Vagina (tissue), 2 donors: ENCODE data around the gene DBP. TPM values are rescaled to one million over a fixed set of nuclear protein-coding genes. Genes with fewer than 3 reads are reported as not detected.

ENCODE experiments used
- DNase-seq, 2 donors: peaks; one replicate each; pipeline ENCODE4 v3.0.0-alpha.2; 2017; ENCODE audit errors: extremely low spot score in 2 of 2
- H3K27ac ChIP-seq: fragments of 200-600 bp; sonication (generic); one replicate; pipeline ENCODE4 v1.5.1; 2019
- H3K27me3 ChIP-seq: fragments of 200-600 bp; sonication (generic); one replicate; pipeline ENCODE4 v1.5.1; 2019
- H3K36me3 ChIP-seq, 2 donors: fragments of 200-600 bp; sonication (generic); one replicate each; pipeline ENCODE4 v1.5.1; 2017 to 2019
- H3K4me1 ChIP-seq: fragments of 200-600 bp; sonication (generic); one replicate; pipeline ENCODE4 v1.5.1; 2019
- H3K4me3 ChIP-seq, 2 donors: fragments of 200-600 bp; sonication (generic); 1 replicate in 1 of 2; 2 replicates in 1 of 2; pipeline ENCODE4 v1.5.1; 2016 to 2019
- H3K9me3 ChIP-seq: fragments of 200-600 bp; sonication (generic); one replicate; pipeline ENCODE4 v1.5.1; 2019
- CTCF ChIP-seq, 3 experiments: fragments of 450-650 bp in 2 of 3; fragments of 200-600 bp in 1 of 3; sonication (generic) in 1 of 3; IDR thresholded peaks; one replicate each; pipeline ENCODE4 v1.5.1; 2017 to 2019; ENCODE audit warnings: antibody characterized with exemption in 3 of 3, mild to moderate bottlenecking in 2 of 3, moderate library complexity in 2 of 3
- POLR2A ChIP-seq, 2 donors: fragments of 450-650 bp; IDR thresholded peaks; one replicate each; pipeline ENCODE4 v1.6.1; 2017; ENCODE audit warnings: antibody characterized with exemption in 2 of 2, mild to moderate bottlenecking in 2 of 2, moderate library complexity in 2 of 2
- POLR2AphosphoS5 ChIP-seq, 2 donors: sonication (generic); formaldehyde crosslinking; IDR thresholded peaks; one replicate each; pipeline ENCODE4 v1.9.0; 2017; ENCODE audit warnings: antibody characterized with exemption in 2 of 2, mild to moderate bottlenecking in 2 of 2, low read depth in 1 of 2; ENCODE audit not compliant: insufficient read depth in 1 of 2
- intact Hi-C: fragments of 100-400 bp; cut with DNase I; formaldehyde crosslinking; loops from one replicate; pipeline ENCODE4 v1.15.1; 2023
- total RNA-seq: library from RNA; depleted of rRNA; stranded (reverse); fragments of >200 nt; gene quantifications from one replicate; pipeline ENCODE4 v1.2.3, GENCODE V29; 2016

The DBP gene
- total RNA-seq, 1 donor from 2014 or later, result 4.9 TPM

- H3K4me1 ChIP-seq, result peaks cover 37% of the 10 kb centered on the region
- no peak for DNase-seq
- no peak within 1 kb of the TSS for H3K4me3 ChIP-seq
- no peaks in the 10 kb centered on the region for H3K27me3 ChIP-seq
- TF ChIP-seq CTCF (IDR thresholded peaks at IDR 0.05), result no peak
- TF ChIP-seq POLR2AphosphoS5 (IDR thresholded peaks at IDR 0.05; ENCODE audit: insufficient read depth in 1 of 2, low read depth in 1 of 2), result peak; percentile 25 to 52
- H3K27ac ChIP-seq, result peak within 1 kb of the TSS; percentile 62
- no peaks in the 10 kb centered on the region for H3K9me3 ChIP-seq
- peaks cover 0 to 31% of the 10 kb centered on the region in 2 donors for H3K36me3 ChIP-seq
- intact Hi-C loops, result no loop called here
Measured at GRCh38 chr19:48614436-48615230, 22.5 kb downstream of the DBP start, which contains the start of gene FAM83E. Gene FAM83E (minus strand): TSS chr19:48615076. CDS start chr19:48613372, 1,704 bp downstream.

GRCh38 chr19:48613852-48614435 lies 23.2 kb downstream of the DBP start:
- peak overlapping the region; percentile 44 for H3K27ac ChIP-seq
- peaks cover 36% of the 10 kb centered on the region for H3K4me1 ChIP-seq
- peaks cover 0 to 31% of the 10 kb centered on the region in 2 donors for H3K36me3 ChIP-seq
- intact Hi-C loops, result no loop called here
- H3K9me3 ChIP-seq, result no peaks in the 10 kb centered on the region
- no peak for DNase-seq
- no peak overlapping the region for H3K4me3 ChIP-seq
- TF ChIP-seq CTCF (IDR thresholded peaks at IDR 0.05) (no peak), POLR2AphosphoS5 (IDR thresholded peaks at IDR 0.05; ENCODE audit: insufficient read depth in 1 of 2, low read depth in 1 of 2) (no peak), POLR2A (IDR thresholded peaks at IDR 0.05) (no peak)
- H3K27me3 ChIP-seq, result no peaks in the 10 kb centered on the region

- Histone ChIP-seq H3K4me3 (no peak overlapping the region), H3K27me3 (no peaks in the 10 kb centered on the region), H3K9me3 (no peaks in the 10 kb centered on the region), H3K27ac (no peak overlapping the region), H3K4me1 (peaks cover 32% of the 10 kb centered on the region), H3K36me3 (peaks cover 0 to 31% of the 10 kb centered on the region in 2 donors)
- no peak for TF ChIP-seq POLR2AphosphoS5 (IDR thresholded peaks at IDR 0.05; ENCODE audit: insufficient read depth in 1 of 2, low read depth in 1 of 2)
- TF ChIP-seq CTCF (IDR thresholded peaks at IDR 0.05), result no peak
- intact Hi-C loops, result no loop called here
- no peak for DNase-seq
Measured at GRCh38 chr19:48613024-48613851, 23.9 kb downstream of the DBP start.

GRCh38 chr19:48611872-48612271 lies 25.3 kb downstream of the DBP start:
- Histone ChIP-seq H3K36me3 (peaks cover 0 to 21% of the 10 kb centered on the region in 2 donors), H3K27ac (no peak overlapping the region), H3K4me3 (no peak overlapping the region), H3K27me3 (no peaks in the 10 kb centered on the region), H3K9me3 (no peaks in the 10 kb centered on the region), H3K4me1 (peaks cover 19% of the 10 kb centered on the region)
- intact Hi-C loops, result no loop called here
- TF ChIP-seq CTCF (IDR thresholded peaks at IDR 0.05) (no peak), POLR2A (IDR thresholded peaks at IDR 0.05) (no peak), POLR2AphosphoS5 (IDR thresholded peaks at IDR 0.05; ENCODE audit: insufficient read depth in 1 of 2, low read depth in 1 of 2) (no peak)
- no peak for DNase-seq
